MM.1S (cell line): ENCODE results near the gene TTLL4.

Source experiments
- EZH2phosphoT487 ChIP-seq: fragments of 300-600 bp; sonication (generic); IDR thresholded peaks from 2 replicates; pipeline ENCODE4 v1.6.1; 2018; ENCODE audit warnings: antibody characterized with exemption, low read length
- TF ChIP-seq, protein P1 (sequence below): fragments of 300-600 bp; sonication (generic); IDR thresholded peaks from 2 replicates; pipeline ENCODE4 v1.5.1; 2016; ENCODE audit warnings: antibody characterized with exemption, low read length, mixed read lengths

DNA sequence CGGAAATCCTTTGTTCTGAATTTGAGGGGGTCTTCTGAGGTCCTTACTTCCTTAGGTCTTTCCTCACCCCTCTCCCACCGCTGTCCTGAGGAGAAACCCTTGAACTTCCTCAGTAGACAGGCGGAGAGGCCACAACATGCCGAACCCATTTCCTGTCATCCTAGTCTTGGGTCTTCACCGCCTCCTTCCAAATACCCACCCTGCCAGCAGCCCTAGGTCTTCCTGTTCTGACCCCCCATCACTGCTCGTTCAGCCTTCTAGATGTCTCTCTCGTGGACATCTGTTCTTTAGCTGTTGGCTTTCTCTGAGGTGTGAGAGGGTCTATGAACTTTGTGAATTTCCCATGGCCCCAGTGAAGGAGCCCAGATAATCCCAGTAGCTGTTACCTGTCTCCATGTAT lies 44.1 kb downstream of the TTLL4 start:
- TF ChIP-seq, protein P1, sequence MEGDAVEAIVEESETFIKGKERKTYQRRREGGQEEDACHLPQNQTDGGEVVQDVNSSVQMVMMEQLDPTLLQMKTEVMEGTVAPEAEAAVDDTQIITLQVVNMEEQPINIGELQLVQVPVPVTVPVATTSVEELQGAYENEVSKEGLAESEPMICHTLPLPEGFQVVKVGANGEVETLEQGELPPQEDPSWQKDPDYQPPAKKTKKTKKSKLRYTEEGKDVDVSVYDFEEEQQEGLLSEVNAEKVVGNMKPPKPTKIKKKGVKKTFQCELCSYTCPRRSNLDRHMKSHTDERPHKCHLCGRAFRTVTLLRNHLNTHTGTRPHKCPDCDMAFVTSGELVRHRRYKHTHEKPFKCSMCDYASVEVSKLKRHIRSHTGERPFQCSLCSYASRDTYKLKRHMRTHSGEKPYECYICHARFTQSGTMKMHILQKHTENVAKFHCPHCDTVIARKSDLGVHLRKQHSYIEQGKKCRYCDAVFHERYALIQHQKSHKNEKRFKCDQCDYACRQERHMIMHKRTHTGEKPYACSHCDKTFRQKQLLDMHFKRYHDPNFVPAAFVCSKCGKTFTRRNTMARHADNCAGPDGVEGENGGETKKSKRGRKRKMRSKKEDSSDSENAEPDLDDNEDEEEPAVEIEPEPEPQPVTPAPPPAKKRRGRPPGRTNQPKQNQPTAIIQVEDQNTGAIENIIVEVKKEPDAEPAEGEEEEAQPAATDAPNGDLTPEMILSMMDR, result no peak
- TF ChIP-seq EZH2phosphoT487, result no peak
